Parietal lobe (tissue), 2 donors: ENCODE results near the gene PRM2. TPM values are rescaled to one million over a fixed set of nuclear protein-coding genes. Genes with fewer than 3 reads are reported as not detected.

ENCODE experiments used
- small RNA-seq: library from RNA; depleted of rRNA; stranded (forward); fragments of <200 nt; gene quantifications from one replicate; pipeline ENCODE3, GENCODE V24; 2014; ENCODE audit warnings: low replicate concordance
- total RNA-seq: library from RNA; depleted of rRNA; stranded (reverse); fragments of >200 nt; gene quantifications from one replicate; pipeline ENCODE4 v1.2.3, GENCODE V29; 2014

Gene PRM2
- not detected for total RNA-seq

GRCh38 chr16:11276143-11276895, at the start of gene PRM2:
TSS of gene PRM2 (minus strand) at chr16:11276480. CDS start at chr16:11276370, 110 bp downstream.

GRCh38 chr16:11280616-11281522, 4.6 kb upstream of the PRM2 start, which contains the start of gene PRM1:
TSS of gene PRM1 (minus strand) at chr16:11281330. CDS start at chr16:11281238, 92 bp downstream.

DNA sequence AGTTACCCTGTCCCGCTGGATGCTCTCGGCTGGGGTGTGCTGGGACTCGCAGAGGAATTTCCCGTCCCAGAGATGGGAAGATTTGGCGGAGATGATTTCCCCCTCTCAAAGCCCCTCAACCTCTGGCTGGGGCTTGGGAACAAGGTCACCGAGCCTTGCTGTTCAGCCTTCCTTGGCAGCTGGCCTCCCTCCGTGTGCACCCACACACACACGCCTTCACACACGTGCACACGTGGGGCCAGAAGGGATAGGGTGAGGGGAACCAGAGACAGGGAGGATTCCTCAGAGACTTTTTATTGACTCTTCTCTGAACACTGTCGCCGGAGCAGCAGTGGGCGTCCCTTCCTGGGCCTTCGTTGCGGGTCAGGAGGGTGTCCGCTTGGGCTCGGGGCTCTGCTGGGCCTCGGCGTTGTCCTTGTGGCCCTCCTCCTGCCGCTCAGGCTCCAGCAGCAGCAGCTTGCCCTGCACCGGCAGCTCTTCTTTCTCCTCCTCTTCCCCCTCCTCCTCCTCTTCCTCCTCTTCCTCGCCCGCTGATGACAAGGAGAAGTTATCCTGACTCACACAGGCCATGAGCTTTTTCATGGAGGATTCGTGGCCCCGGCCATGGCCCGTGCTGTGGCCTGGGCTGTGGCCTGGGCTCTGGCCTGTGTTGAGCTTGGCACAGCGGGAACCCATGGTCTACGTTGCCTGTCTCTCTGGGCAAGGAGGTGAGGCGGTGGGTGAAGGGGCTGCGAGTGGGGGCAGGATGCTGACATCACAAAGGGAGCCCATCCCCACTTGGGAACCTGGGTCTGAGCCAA, 3.2 kb downstream of the PRM2 start, which contains the start of gene PRM3:
Gene PRM3 (minus strand): TSS at position 709 of the 800 bp plus-strand sequence. CDS start 34 bp downstream, at position 675.

GRCh38 chr16:11268921-11269375, 7.3 kb downstream of the PRM2 start, which contains the start of gene TNP2:
TSS of gene TNP2 (minus strand) at chr16:11269325. CDS start at chr16:11269262, 63 bp downstream.

DNA sequence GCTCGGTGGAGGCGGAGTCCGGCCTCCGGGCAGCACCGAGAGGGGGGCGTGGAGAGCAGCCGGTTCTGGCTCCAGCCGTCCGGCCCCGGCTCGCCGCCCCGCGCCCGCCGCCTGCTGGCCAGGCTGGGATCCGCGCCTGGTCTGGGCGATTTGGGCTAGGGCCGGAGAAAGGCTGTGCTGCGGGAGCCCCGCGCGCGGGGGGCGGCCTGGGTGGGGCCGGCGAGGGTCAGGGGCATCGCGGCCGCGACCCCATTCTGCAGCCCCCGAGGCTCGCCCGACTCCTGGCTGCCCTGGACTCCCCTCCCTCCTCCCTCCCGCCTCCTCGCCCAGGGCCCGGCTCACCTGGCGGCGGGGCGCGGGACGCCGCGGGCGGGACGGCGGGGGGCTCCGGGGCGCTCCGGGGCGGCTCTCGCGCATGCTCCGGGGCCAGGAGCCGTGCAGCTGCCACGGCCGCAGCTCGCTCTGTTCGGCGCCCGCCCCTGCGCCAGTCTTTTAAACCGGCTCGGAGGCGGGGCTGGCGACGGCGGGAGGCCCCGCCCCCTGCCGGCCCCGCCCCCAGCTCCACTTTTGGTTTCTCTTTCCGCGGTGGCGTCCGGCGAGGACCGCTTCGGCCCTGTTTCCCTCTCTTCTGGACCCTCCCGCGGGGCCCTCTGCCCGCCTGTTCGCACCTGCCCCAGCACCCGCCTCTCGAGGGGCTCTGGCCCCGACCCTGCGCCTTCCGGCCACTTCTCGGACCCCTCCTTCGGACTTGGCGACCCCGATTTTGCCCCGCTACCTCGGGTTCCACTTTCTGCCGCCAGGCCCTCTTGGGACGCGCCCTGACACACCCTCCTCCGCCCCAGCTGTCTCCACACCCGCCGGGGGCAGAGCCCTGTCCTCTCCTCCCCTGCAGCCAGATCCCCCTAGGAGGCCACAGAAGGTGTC, 20.3 kb downstream of the PRM2 start, which contains the start of gene SOCS1:
Gene SOCS1 (minus strand): TSS at position 468 of the 924 bp plus-strand sequence. CDS start 726 bp downstream, outside the sequence.

Small RNA genes within 50 kb of the gene (small RNA-seq; reads per million reads assigned to genes)
- gene MIR548H2: not detected
- not detected for gene RF00019
- not detected for gene RF00554

Other genes with a start within 250 kb of the PRM2 start
- gene SOCS1, start 20.3 kb downstream of the PRM2 start, total RNA-seq: 0.63 TPM
- gene TNP2, start 7.2 kb downstream of the PRM2 start, total RNA-seq: not detected
- gene PRM3, start 2.9 kb downstream of the PRM2 start, total RNA-seq: not detected
- gene PRM1, start 4.8 kb upstream of the PRM2 start, total RNA-seq: not detected
- gene RMI2, start 69.0 kb upstream of the PRM2 start, total RNA-seq: 4.1 TPM